LNCaP clone FGC (cell line): Measurements from ENCODE around the gene PPP3CA.
A peak's percentile ranks its signal among the peaks of the same experiment; 100 is the strongest.

Source experiments
- DNase-seq: peaks from one replicate; pipeline ENCODE4 v3.0.0-alpha.2; 2011; ENCODE audit warnings: low read depth
- H3K4me3 ChIP-seq: 2 replicates; pipeline ENCODE4 v1.5.1; 2011; ENCODE audit warnings: mild to moderate bottlenecking, low read depth, low read length, control low read depth
- TF ChIP-seq, protein P1 (sequence below): IDR thresholded peaks from 2 replicates; pipeline ENCODE4 v1.5.1; 2012; ENCODE audit warnings: mild to moderate bottlenecking; ENCODE audit not compliant: control insufficient read depth, insufficient read depth; ENCODE audit errors: extremely low read depth

Gene PPP3CA

DNA sequence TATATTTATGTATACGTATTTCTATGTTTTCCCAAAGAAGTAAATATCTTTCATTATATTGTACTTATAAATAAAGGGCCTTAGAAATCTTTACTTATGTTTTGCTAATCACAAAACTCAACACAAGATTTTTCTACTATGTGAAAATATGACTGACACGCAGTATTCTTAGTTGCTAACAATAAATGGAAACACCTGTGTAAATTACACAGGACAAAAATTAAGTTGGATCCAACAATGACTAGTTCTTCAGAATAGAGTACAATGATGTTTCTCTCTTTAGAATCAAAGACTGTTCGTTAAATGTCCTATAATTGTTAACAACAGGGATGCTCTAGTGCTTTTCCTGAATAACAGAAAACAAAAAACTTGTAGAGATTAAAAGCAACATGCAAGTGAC lies 96.1 kb downstream of the PPP3CA start:
- no peak overlapping the region for H3K4me3 ChIP-seq
- no peak for DNase-seq
- TF ChIP-seq, protein P1, sequence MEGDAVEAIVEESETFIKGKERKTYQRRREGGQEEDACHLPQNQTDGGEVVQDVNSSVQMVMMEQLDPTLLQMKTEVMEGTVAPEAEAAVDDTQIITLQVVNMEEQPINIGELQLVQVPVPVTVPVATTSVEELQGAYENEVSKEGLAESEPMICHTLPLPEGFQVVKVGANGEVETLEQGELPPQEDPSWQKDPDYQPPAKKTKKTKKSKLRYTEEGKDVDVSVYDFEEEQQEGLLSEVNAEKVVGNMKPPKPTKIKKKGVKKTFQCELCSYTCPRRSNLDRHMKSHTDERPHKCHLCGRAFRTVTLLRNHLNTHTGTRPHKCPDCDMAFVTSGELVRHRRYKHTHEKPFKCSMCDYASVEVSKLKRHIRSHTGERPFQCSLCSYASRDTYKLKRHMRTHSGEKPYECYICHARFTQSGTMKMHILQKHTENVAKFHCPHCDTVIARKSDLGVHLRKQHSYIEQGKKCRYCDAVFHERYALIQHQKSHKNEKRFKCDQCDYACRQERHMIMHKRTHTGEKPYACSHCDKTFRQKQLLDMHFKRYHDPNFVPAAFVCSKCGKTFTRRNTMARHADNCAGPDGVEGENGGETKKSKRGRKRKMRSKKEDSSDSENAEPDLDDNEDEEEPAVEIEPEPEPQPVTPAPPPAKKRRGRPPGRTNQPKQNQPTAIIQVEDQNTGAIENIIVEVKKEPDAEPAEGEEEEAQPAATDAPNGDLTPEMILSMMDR: no peak

- no peak for DNase-seq
- TF ChIP-seq, protein P1: no peak
- 0 out of 2 replicates have a peak overlapping the region, but pooled peaks have one; percentile 5 for H3K4me3 ChIP-seq
Measured at GRCh38 chr4:101244349-101244748, 103.0 kb downstream of the PPP3CA start.

DNA sequence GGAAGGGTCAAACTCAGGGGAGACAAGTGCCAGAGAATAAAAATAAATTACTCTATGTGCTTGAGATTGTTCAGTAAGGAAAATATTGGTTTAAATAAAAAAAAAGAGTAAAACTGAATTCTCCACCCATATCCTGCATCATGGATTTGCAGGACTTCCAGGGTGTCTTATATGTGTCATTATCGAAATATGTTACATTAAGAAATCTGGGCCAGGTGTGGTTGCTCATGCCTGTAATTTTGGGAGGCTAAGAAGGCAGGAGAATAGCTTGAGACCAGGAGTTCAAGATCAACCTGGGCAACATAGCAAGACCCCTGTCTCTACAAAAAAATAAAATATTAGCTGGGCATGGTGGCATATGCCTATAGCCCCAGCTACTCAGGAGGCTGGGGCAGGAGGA lies 104.9 kb downstream of the PPP3CA start:
- DNase-seq: no peak
- TF ChIP-seq, protein P1: no peak
- H3K4me3 ChIP-seq: no peak overlapping the region

DNA sequence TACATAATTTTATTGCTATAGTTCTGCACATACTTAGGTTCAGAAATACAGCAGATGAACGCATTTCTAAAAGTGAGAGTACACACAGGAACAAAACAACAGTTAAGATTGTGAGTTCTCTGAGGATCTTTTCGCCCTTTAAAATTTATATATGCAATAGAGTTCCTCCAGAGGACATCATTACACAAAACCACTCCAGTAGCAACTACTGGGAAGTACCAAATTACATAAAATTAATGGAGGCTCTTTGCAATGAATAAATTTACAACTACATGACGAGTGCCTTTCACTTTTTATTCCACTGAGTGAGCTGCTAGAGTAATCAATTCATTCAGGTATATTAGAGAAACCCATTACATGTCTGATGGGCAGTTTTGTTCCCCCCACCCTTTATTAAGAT lies 107.2 kb downstream of the PPP3CA start:
- TF ChIP-seq, protein P1: no peak
- DNase-seq: no peak
- peak overlapping the region; percentile 19; the same call in 1 of the 2 replicates for H3K4me3 ChIP-seq

GRCh38 chr4:101239665-101240064 lies 107.7 kb downstream of the PPP3CA start:
- DNase-seq: no peak
- peak overlapping the region; percentile 19; the same call in 1 of the 2 replicates for H3K4me3 ChIP-seq
- TF ChIP-seq, protein P1: no peak

DNA sequence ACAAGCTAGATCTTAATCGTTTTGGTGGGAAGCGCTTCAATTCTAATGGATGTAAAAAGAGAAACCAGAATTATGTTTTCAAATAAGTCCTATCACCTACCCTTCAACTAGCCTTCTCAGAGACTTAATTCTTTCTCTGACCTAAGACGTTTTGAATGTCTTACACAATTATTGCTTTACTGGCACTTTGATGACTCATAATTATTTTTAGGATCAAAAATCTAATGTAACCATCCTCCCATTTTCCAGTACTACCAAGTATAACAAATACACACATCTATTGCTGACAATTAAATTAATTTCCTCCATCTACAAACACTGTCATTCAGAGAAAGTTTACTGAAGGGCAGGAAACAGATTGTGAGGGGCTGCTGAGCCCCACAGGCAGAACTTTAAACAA lies 108.6 kb downstream of the PPP3CA start:
- TF ChIP-seq, protein P1: no peak
- DNase-seq: no peak
- H3K4me3 ChIP-seq: peak overlapping the region; percentile 25

GRCh38 chr4:101237773-101238172 lies 109.6 kb downstream of the PPP3CA start:
- no peak for DNase-seq

More at GRCh38 chr4:101237773-101238172, 109.6 kb downstream of the PPP3CA start:
- TF ChIP-seq, protein P1: no peak
- H3K4me3 ChIP-seq: peak overlapping the region; percentile 28
